Natural killer cell (primary cell): ENCODE measurements around the gene ZFYVE19. TPM values are rescaled to one million over a fixed set of nuclear protein-coding genes. Genes with fewer than 3 reads are reported as not detected.

Source experiments
- ATAC-seq, 3 donors: fragments of 150-1000 bp in 2 of 3; fragments of 200-7000 bp in 1 of 3; cut with Tn5 transposase; 1 replicate in 1 of 3; 2 replicates in 2 of 3; pipeline ENCODE4 v1.10.0; 2021; ENCODE audit warnings: mild to moderate bottlenecking in 2 of 3, moderate library complexity in 2 of 3
- DNase-seq, 2 donors: peaks; one replicate each; pipeline versions ENCODE4 v3.0.0 to v3.0.0-alpha.2; 2013 to 2021; ENCODE audit warnings: mixed read lengths in 1 of 2
- H3K27ac ChIP-seq: one replicate; pipeline ENCODE4 v1.5.1; 2013; ENCODE audit warnings: mild to moderate bottlenecking, low read length
- H3K27me3 ChIP-seq: one replicate; pipeline ENCODE4 v1.6.1; 2013; ENCODE audit warnings: low read length; ENCODE audit not compliant: control insufficient read depth, insufficient read depth
- H3K36me3 ChIP-seq: one replicate; pipeline ENCODE4 v1.6.1; 2013; ENCODE audit warnings: low read length; ENCODE audit not compliant: control insufficient read depth, insufficient read depth
- H3K4me1 ChIP-seq: one replicate; pipeline ENCODE4 v1.6.1; 2013; ENCODE audit warnings: low read length; ENCODE audit not compliant: control insufficient read depth, insufficient read depth
- H3K4me3 ChIP-seq: one replicate; pipeline ENCODE4 v1.5.1; 2013; ENCODE audit warnings: low read length
- H3K9me3 ChIP-seq: one replicate; pipeline ENCODE4 v1.6.1; 2013; ENCODE audit warnings: low read length; ENCODE audit not compliant: control insufficient read depth, insufficient read depth
- H3K27ac Mint-ChIP-seq, 2 donors: one replicate each; pipeline ENCODE4 v1.8.0; 2022; ENCODE audit warnings: mild to moderate bottlenecking in 2 of 2, mixed read lengths in 2 of 2, moderate library complexity in 1 of 2
- H3K27me3 Mint-ChIP-seq, 2 donors: one replicate each; pipeline ENCODE4 v1.8.0; 2022; ENCODE audit warnings: low read depth in 2 of 2, mixed read lengths in 2 of 2
- H3K36me3 Mint-ChIP-seq: one replicate; pipeline ENCODE4 v1.8.0; 2022; ENCODE audit warnings: mixed read lengths
- H3K4me1 Mint-ChIP-seq, 2 donors: one replicate each; pipeline ENCODE4 v1.8.0; 2022; ENCODE audit warnings: mixed read lengths in 2 of 2
- H3K4me3 Mint-ChIP-seq: one replicate; pipeline ENCODE4 v1.8.0; 2022; ENCODE audit warnings: mild to moderate bottlenecking, moderate library complexity, mixed read lengths
- H3K9me3 Mint-ChIP-seq, 2 donors: one replicate each; pipeline ENCODE4 v1.8.0; 2022; ENCODE audit warnings: mixed read lengths in 2 of 2
- CTCF ChIP-seq: fragments of 200-600 bp; IDR thresholded peaks from one replicate; pipeline ENCODE4 v1.8.0; 2022; ENCODE audit warnings: antibody characterized with exemption
- WGBS: methylation state at CpG from one replicate; pipeline ENCODE4 v1.1.7; 2013; ENCODE audit warnings: missing lambda C conversion rate; ENCODE audit not compliant: insufficient coverage; 5-methylcytosine and 5-hydroxymethylcytosine counted together
- intact Hi-C: fragments of 100-400 bp; cut with micrococcal nuclease; formaldehyde crosslinking; loops from one replicate; pipeline ENCODE4 v1.14.2; 2022
- total RNA-seq, 4 donors: library from RNA; stranded (reverse); fragments of 120-200 nt in 1 of 4; gene quantifications; one replicate each; pipeline versions ENCODE4 v1.2.3 to v1.2.4, GENCODE V29; 2013 to 2022

Gene ZFYVE19
- total RNA-seq, 3 donors from 2014 or later (not counting 1 experiment from before 2014, with no cell fraction given) = 16.4 to 19.7 (median 18.5) TPM

GRCh38 chr15:40772014-40772413, 34.9 kb upstream of the ZFYVE19 start:
- Mint-ChIP-seq H3K4me3 (no peak overlapping the region), H3K27ac (no peak overlapping the region), H3K9me3 (no peaks in the 10 kb centered on the region), H3K36me3 (peaks cover 6% of the 10 kb centered on the region), H3K4me1 (peaks cover 37 to 48% of the 10 kb centered on the region in 2 donors), H3K27me3 (no peaks in the 10 kb centered on the region)
- DNase-seq (no peak), ATAC-seq (no peak)
- TF ChIP-seq CTCF = no peak
- intact Hi-C loops = no loop called here
- Histone ChIP-seq H3K36me3 (peaks cover 44% of the 10 kb centered on the region), H3K27ac (no peak overlapping the region), H3K27me3 (no peaks in the 10 kb centered on the region), H3K4me3 (no peak overlapping the region), H3K9me3 (no peaks in the 10 kb centered on the region), H3K4me1 (peaks cover 50% of the 10 kb centered on the region)
- WGBS = 93% methylated on average over 11 of the region's 13 CpGs

DNA sequence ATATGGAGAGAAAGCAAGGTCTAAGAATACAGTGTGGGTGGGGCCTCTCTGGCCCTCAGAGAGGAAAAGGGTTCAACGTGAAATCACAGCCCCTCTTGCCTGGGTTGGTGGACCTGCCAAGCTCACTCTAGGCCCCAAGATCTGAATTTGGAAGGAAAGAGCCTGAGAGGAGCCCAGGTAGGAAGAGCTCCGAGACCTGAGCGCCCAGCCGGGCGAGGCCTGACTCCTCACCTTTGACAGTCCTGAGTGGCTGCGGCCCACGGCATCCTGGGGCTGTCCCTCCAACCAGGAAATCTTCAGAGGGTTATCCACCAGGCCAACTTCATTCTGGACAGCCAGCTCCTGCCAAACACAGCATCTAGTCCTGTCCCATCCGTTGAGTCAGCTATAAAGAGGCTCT, 33.4 kb upstream of the ZFYVE19 start:
- ATAC-seq (no peak), DNase-seq (no peak)
- Mint-ChIP-seq H3K4me1 (peaks cover 34 to 51% of the 10 kb centered on the region in 2 donors), H3K27me3 (no peaks in the 10 kb centered on the region), H3K36me3 (peaks cover 6% of the 10 kb centered on the region), H3K27ac (no peak overlapping the region), H3K9me3 (no peaks in the 10 kb centered on the region), H3K4me3 (no peak overlapping the region)
- Histone ChIP-seq H3K27ac (no peak overlapping the region), H3K4me1 (peaks cover 56% of the 10 kb centered on the region), H3K27me3 (no peaks in the 10 kb centered on the region), H3K4me3 (no peak overlapping the region), H3K9me3 (no peaks in the 10 kb centered on the region), H3K36me3 (peaks cover 37% of the 10 kb centered on the region)
- intact Hi-C loops = no loop called here
- TF ChIP-seq CTCF = no peak
- 95% methylated on average over 8 of the region's 8 CpGs for WGBS

DNA sequence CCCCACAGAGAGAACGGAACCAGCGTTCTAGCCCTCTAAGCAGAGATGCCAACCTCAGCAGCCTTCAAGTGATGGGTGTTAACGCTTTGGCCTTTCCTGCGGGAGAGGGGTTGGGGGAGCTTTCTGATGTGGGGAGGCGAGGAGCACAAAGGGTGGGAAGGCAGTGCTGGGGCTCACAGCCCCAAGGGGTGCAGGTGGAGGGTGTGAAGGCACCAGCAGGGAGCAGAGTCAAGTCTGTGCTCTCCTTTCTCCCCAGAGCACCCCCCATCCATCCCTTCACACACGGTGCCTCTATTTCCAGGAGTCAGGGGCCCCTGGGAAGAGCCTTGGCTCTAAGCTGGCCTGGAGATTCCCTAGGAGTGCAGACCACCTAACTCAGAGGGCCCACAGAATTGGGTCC, 33.0 kb upstream of the ZFYVE19 start:
- no peaks in the 10 kb centered on the region for H3K9me3 Mint-ChIP-seq
- H3K4me1 Mint-ChIP-seq = peaks cover 31 to 48% of the 10 kb centered on the region in 2 donors
- no peak for TF ChIP-seq CTCF
- intact Hi-C loops = no loop called here
- H3K27me3 ChIP-seq = no peaks in the 10 kb centered on the region
- H3K27ac ChIP-seq = no peak overlapping the region
- DNase-seq (no peak), ATAC-seq (no peak)
- H3K9me3 ChIP-seq = no peaks in the 10 kb centered on the region
- H3K36me3 Mint-ChIP-seq = peaks cover 6% of the 10 kb centered on the region
- no peak overlapping the region for H3K27ac Mint-ChIP-seq
- H3K36me3 ChIP-seq = peaks cover 39% of the 10 kb centered on the region
- peaks cover 56% of the 10 kb centered on the region for H3K4me1 ChIP-seq
- WGBS = 93% methylated on average over 6 of the region's 6 CpGs
- H3K4me3 ChIP-seq = no peak overlapping the region
- H3K4me3 Mint-ChIP-seq = no peak overlapping the region
- no peaks in the 10 kb centered on the region for H3K27me3 Mint-ChIP-seq

- intact Hi-C loops = loop anchor here (5.0 kb wide), 1 partner anchor 183 kb away; the partner anchor contains the start of gene KNL1
- TF ChIP-seq CTCF = no peak
- Histone ChIP-seq H3K9me3 (no peaks in the 10 kb centered on the region), H3K36me3 (peaks cover 48% of the 10 kb centered on the region), H3K4me1 (peaks cover 51% of the 10 kb centered on the region), H3K4me3 (no peak overlapping the region), H3K27ac (no peak overlapping the region), H3K27me3 (no peaks in the 10 kb centered on the region)
- no peak overlapping the region for H3K4me3 Mint-ChIP-seq
- peaks cover 27 to 43% of the 10 kb centered on the region in 2 donors for H3K4me1 Mint-ChIP-seq
- 91% methylated on average over 10 of the region's 10 CpGs for WGBS
- ATAC-seq = no peak
- peaks cover 6% of the 10 kb centered on the region for H3K36me3 Mint-ChIP-seq
- no peak overlapping the region for H3K27ac Mint-ChIP-seq
- H3K9me3 Mint-ChIP-seq = no peaks in the 10 kb centered on the region
- no peak for DNase-seq
- H3K27me3 Mint-ChIP-seq = no peaks in the 10 kb centered on the region
Measured at GRCh38 chr15:40775007-40775406, 31.9 kb upstream of the ZFYVE19 start.
